ENCODE data around the gene SCG3.
A peak's percentile ranks its signal among the peaks of the same experiment; 100 is the strongest.

Gene SCG3

DNA sequence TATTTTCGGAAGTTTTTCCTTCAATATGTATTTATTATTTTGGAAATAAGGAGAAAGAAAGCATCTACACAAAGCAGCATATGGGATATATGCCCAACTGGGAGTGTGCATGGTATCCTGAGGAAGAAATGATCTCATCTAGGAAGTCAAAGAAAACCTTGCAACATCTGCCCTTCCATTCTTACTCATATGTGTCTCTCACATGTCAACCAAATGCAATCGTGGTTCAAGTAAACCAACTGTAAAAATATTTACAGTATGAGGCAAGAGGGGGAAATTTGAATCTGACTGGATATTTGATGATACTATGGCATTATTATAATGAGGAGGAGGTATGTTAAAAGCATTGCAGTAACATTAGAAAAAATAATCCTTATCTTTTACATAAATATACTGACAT, 3.2 kb upstream of the SCG3 start:
- no peak for DNase-seq (ENCODE audit: low spot score)

DNA sequence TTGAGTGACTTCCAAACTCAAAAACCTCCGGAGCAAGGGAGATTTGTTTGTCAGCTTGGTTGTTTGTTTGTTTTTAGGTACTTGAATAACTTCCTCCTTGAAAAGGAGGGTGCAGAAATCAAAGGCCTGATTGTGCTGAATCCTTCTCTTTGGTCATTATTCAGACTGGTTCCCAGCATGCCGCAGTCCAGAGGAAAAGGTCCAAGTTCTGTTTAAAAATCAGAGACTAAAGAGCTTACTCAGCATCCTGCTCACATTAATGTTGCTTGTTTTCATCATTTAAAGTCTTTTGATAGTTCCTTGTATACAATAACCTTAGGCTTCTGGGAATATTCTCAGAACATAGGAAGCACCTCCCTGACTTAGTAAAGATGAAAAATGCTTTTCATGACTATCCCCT, 982 bp upstream of the SCG3 start:
- no peak for DNase-seq (ENCODE audit: low spot score)

DNA sequence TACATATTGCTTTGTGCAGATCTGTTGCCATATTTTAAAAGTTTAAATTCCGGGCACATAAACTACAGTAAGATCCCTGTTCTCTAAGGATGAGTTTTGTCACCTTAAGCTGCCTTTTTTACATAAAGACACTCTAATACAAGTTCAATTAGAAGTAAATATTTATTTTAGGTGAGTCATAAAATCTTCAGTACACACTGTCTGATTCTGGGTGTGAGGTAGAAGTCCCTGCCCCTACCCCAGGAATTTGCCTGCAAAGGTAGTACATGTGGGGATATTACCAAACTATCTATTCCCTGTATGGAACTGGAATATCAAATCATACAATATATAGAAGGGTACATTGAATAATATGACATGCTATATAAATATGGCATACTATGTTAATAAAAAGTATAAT, 6.3 kb downstream of the SCG3 start:
- DNase-seq (ENCODE audit: low spot score): no peak

DNA sequence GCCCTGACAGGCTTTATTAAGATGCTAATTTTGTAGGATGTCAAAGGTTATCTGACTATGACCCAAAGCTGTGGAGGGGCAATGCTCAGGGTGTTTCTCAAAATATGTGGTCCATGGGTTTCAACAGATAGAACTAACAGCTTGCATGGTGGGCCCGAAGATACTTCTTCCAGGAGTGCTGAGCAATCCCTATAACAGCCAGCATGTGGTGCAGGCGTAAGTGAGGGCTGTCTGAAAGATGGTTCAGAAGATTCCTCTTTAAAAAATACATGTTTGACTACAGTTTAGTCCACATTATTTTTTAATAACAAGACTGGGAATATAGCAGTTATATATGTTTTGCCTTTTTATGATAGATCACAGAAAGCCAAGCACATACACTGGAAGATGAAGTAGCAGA, 7.6 kb downstream of the SCG3 start:
- peak; percentile 9 for DNase-seq (ENCODE audit: low spot score)

DNA sequence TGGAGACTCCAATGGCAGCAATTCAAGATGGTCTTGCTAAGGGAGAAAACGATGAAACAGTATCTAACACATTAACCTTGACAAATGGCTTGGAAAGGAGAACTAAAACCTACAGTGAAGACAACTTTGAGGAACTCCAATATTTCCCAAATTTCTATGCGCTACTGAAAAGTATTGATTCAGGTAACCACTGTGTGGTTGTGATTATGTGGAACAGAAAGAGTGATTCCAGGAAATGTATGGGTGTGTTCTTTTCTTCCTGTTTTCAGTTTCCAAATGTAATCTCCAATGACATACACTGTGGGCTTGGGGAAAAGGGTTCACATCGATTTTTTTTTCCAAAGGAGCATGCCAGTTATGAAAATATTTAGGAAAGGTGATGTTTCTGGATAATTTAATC, 10.9 kb downstream of the SCG3 start:
- no peak for DNase-seq (ENCODE audit: low spot score)

DNA sequence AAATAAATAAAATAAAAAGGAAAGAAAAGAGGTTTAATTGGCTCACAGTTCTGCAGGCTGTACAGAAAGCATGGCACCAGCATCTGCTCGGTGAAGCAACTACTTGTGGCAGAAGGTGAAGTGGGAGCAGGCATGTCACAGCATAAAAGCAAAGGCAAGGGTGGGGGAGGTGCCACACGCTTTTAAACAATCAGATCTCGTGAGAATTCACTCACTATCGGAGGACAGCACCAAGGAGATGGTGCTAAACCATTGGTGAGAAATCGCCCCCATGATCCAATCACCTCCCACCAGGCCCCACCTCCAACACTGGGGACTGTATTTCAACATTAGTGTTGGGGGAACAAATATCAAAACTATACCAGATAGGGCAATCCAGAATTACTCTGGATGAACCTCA, 15.3 kb downstream of the SCG3 start:
- no peak for DNase-seq (ENCODE audit: low spot score)

DNA sequence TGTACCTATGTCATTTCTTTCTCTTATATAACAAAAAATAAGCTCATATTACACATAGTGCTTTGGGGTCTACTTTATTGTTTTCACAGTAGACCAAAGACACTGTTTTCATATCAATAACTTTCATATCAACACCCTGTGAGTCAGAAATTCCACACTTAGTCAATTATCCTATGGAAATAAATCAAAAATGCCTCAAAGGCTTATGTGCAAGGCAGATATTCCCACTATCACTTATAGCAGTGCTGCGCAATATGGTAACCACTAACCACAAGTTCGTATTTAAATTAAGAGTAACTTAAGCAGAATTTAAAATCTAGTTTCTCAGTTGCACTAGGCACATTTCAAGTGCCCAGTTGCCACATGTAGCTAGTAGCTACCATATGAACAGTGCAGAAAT, 15.9 kb downstream of the SCG3 start:
- no peak for DNase-seq (ENCODE audit: low spot score)

DNA sequence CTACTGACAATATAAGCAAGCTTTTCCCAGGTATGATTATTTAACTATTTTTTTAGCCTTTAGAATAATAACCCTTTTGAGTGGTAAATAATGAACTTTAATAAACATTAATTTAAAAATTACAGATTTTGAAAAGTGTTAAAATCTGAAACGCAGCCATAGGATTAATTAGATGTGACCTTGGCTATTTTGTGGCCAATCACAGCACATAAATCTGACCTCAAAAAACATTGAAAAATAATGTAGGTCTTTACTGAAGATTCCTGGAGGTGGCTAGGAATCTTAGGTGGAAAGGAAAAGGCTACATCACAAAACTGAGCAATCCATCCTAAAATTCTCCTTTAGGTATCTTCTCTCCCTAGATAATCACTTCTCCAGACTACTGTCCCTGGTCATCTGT, 18.1 kb downstream of the SCG3 start:
- no peak for DNase-seq (ENCODE audit: low spot score)

DNA sequence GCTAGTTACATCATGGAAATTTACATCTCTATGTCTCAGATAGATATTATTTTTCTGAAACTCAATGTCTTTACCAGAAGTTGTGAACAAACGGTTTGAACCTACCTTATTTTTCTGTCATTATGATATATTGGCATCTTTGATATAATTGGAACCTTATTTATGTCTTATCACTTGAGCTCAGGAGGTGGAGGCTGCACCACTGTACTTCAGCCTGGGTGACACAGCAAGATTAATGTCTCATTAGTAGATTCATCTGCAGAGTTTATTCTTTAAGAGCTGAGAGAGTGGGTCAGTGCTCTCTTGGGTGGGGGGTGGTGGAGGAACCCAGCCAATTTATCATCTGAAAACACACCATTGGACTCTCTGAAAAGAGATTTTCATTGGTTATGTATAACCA, 21.4 kb downstream of the SCG3 start:
- no peak for DNase-seq (ENCODE audit: low spot score)

DNA sequence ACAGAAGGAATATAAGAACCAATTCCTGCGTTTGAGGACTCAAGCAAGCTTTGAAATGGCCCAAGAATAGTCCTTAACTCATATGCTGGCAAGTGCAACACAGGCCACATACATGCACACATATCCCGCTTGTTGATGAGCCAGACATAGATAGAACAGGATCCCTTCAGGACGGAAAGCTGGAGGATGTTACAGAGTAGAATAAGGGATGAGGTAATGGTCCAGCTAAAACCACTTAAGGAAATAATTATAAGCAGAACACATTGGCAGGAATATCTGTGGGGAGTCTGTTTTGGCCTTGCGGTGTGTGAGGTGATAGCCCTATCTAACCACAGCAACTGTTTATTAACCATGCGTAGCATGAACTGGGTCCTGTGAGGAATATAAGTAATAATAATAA, 25.0 kb downstream of the SCG3 start:
- DNase-seq (ENCODE audit: low spot score): no peak

DNA sequence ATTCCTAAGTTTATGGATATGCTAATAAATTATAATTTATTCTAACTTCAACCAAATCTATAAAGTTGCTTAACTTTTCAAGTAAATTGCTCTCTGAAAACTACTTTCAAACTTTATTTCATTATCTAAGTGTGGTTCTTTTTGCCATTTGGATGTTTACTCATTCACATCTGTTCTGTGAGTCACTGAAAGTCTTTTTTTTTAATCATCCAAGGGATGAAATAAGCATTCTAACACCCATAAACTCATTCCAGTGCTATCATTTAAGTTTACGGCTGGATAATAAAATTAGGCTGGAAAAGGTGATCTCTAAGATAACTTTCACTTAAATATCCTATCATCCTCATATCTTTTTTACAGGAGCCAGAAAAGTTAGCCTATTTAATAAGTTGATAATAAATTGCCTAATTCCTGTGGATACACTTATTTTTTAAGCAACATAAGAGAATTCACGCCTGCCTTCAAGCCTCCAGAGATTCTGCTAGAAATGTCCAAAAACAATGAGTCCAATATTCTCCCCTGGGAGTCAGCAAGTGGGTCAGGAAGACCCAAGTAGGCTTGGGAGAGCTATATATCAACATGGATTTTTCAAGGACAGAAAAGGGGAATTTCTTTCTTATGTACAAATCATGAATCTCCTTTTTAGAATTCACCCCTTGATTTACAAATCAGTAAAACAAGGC, 25.8 kb downstream of the SCG3 start:
- no peak for DNase-seq (ENCODE audit: low spot score)

DNA sequence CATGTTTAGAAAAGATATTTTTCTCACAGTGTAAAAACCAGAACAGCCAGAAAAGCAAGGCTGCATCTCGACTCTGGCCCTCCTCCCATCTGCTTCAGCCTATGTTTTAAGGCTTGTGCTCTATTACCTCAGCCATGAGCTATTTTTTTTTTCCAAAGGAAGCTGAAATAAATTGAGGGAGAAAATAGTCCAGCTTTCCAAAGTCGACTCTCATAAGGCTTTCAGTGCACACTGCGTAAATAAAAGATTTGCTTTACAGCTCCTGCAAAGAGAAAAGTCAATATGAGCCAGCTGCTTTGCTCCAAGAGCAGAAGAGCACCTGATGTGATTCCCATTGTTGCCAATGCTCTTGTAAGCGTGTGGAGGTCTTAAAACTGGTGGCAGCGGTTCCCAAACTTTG, 26.7 kb downstream of the SCG3 start:
- DNase-seq (ENCODE audit: low spot score): no peak

DNA sequence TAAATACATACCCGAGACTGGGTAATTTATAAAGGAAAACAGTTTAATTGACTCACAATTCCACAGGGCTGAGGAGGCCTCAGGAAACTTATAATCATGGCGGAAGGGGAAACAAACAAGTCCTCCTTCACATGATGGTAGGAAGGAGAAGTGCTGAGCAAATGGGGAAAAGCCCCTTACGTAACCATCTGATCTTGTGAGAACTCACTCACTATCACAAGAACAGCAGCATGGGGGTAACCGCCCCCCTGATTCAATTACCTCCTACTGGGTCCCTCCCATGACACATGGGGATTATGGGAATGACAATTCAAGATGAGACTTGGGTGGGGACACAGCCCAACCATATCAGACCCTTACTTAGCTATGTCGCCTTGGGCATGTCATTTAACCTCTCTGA, 27.7 kb downstream of the SCG3 start:
- DNase-seq (ENCODE audit: low spot score): no peak

DNA sequence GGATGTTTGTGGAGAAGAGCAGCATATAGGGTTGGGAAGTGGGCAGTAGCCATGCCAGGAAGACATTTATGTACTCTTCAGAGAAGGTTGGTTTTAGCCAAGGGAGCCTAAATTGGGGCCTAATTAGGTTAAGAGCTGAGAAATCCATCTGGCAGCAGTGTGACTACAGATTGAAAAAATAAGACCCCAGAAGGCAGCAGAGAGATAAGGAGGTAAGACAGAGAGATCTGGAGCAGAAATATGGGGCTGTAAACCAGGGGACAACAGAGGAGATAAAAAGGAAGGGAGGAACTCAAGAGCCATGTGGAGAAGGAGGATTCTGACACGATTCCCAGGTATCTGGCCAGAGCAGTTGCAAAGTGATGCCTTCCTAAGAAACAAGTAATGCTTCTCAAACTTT, 32.9 kb downstream of the SCG3 start:
- no peak for DNase-seq (ENCODE audit: low spot score)

DNA sequence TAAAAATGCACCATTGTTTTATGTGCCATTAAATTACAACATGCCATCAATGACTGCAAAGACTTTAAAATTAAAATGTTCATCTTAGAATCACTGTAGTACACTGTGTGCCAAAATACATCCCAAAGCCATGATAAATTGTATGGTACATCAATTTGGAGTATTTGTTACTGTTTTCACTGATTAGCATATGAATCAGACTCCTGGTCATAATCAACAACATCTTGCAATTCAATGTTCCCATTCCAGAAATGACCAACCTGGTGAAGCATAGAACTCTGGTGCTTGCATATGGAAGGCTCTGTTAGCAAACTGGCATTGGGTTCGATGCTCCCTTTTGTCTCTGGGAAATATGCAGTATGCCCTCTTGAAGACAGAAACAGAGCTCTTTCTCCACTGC, 33.6 kb downstream of the SCG3 start:
- no peak for DNase-seq (ENCODE audit: low spot score)

DNA sequence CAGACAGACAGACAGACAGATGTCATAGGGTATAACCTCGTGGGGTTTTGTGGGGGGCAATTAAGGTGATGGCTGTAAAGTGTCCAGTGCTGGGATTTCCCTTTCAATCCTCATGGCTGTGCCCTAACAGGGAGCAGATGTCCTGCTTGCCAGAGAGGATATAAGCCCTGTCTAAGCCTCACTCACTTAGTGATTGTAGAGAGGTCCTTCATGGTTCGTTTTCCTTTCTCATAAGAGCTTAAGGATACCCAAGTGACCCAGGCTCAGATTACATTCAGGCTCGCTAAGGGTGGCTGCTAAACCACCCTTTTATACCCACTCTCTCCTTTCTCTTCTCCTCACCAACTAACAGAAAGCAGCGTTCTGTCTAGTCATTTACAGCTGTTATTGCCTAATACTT, 36.9 kb downstream of the SCG3 start:
- DNase-seq (ENCODE audit: low spot score): no peak

DNA sequence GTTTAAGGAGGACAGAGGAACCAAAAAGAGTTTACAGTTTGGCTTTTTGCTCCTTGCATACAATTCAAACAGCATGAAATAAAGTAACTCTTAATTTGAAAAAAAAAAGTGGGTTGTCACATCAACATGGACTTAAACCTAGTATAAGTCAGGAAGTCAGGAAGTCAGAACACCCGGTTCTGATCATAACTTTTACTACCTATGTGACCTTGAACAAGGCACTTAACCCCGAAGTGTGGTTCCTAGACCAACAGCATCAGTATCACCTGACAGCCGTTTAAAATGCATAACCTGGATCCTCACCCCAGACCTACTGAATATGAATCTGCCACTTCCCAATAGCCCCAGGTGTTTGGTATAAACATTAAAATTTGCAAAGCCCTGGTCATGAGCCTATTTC, 37.4 kb downstream of the SCG3 start:
- DNase-seq (ENCODE audit: low spot score): no peak

DNA sequence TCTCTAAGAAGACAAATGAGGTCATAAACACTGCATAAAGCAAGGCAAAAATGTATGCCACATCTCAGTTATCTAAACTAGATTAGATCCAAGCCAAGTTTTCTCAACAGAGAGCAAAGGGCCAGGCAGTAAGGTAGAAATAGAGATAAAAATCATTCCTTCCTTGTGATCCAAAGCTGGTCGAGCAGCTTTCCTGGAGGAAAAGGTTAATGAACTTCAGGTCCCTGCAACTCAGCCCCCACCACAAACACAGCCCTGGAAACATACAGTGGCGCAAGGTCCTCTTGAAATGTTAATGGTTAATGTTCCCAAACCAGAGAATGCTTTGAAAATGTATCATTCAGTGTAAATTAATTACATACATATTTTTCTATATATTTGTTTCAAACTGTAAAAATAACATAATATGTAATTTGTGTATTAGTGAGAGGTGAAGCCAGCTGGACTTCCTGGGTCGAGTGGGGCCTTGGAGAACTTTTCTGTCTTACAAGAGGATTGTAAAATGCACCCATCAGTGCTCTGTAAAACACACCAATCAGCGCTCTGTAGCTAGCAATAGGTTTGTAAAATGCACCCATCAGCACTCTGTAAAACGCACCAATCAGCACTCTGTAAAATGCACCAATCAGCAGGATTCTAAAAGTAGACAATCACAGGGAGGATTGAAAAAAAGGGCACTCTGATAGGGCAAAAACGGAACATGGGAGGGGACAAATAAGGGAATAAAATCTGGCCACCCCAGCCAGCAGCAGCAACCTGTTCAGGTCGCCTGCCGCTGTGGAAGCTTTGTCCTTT, 39.1 kb downstream of the SCG3 start:
- no peak for DNase-seq (ENCODE audit: low spot score)

DNA sequence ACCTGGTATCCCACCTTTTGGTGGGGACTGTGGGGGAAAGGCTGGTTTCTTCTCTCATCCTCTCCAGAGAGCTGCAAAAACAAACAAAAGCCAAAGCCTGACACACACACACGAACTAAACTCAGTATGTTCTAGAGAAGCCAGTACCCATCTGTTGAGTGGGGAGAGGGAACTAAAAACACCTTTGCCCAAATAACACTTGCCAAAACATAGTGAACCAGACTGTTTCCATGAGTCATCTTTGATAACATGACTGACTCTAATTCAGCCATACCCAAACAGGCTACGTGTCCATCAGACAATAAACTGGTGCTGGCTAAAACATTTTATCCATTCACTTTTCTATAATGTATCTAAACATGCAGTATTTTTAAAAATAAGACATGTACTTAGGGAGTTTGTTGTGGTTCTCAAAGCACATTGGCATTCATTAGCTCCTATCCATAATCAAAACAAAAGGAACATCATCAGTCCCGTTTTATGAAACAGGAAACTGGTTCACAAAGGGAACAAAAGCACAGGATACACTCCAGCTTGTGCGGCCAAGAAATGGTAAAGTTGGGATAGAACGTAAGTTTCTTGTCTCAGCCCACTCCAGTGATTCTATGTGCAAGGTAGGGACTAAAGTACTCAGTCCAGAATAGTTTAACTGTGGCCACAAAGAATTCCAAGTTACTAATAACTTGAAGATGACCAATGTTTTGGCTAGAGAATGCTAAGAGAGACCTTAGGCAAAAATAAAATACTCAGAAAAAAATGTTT, 40.1 kb downstream of the SCG3 start:
- no peak for DNase-seq (ENCODE audit: low spot score)

DNA sequence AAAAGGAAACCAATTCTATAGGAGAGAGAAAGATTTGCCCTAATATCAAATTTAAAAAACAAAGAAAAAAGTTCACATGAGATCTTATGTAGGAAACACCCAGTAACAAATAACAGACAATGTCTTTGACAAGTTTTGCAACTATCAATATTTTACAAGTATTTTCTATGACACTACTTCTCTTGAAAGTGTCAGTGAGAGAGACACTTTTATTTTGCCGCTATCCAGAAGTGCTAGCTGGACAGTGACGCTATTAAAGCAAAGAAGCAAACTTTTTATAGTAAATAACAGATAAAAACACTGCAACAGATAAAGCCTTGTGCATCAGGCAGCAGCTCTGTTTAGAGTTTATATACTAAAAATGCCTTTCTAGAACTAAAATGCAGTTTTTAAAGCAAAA, 42.9 kb downstream of the SCG3 start:
- no peak for DNase-seq (ENCODE audit: low spot score)

DNA sequence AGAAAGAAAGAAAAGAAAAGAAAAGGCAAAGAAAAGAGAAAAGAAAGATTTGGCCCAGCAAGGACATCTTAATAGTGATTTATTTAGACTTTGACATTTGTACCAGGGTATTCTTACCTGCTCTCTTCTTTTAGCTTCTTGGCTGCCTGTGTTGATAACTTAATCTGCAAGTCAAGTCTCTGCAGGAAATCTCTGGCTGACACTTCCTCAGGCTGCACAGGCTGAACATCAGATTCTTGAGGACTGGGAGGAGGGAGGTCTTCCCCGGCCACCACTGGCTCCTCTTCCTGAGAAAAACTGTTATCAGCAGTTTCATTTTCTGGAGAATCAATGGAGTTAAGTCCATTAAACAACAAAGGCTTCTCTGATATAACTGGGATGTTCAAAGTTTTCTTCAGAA, 43.4 kb downstream of the SCG3 start:
- no peak for DNase-seq (ENCODE audit: low spot score)

DNA sequence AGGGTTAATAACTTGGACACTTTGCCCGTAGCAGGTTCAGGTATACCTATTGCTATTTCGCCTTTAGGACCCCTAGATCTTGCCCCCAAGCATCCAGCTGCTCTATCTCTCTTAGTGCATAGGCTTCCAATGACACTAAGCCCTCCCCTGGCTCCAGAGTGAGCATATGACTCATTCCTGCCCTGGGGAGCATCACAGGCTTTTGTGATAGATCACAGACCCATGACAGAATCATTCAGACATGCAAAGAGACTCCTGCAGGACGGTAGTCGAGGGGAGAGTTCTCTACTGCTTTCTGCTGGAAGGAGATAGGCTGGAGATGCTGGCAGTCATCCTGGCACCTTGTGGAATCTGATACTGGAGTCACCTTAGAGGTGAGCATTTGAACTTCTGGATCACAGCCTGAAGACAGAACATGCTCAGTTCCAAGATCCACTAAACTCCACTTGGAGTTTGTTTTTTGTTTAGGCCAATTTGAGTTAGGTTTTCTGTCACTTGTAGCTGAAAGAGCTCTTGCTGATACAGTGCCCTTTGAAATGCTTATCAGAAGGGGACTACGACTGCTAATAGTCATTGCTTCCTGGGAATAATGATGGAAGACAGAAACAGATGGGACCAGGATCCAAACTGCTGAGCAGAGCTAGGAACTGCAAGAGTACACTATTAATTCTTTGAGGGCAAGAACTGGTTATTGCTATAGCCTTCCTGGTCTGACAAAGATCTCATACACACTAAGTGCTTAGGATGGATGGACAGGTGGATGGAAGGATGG, 45.2 kb downstream of the SCG3 start:
- peak; percentile 11 for DNase-seq (ENCODE audit: low spot score)
